GM21529 (cell line): ENCODE data around the gene HECTD4.
A peak's percentile ranks its signal among the peaks of the same experiment; 100 is the strongest.
"Not testable (repeated sequence)": the region's sequence is repeated elsewhere in the genome, so short reads cannot be mapped to it uniquely, and the experiment has no call there.

Experiments
- ATAC-seq: cut with Tn5 transposase; IDR thresholded peaks from one replicate; pipeline ENCODE4 v1.9.1; 2021; ENCODE audit not compliant: unreplicated experiment

Gene HECTD4

DNA sequence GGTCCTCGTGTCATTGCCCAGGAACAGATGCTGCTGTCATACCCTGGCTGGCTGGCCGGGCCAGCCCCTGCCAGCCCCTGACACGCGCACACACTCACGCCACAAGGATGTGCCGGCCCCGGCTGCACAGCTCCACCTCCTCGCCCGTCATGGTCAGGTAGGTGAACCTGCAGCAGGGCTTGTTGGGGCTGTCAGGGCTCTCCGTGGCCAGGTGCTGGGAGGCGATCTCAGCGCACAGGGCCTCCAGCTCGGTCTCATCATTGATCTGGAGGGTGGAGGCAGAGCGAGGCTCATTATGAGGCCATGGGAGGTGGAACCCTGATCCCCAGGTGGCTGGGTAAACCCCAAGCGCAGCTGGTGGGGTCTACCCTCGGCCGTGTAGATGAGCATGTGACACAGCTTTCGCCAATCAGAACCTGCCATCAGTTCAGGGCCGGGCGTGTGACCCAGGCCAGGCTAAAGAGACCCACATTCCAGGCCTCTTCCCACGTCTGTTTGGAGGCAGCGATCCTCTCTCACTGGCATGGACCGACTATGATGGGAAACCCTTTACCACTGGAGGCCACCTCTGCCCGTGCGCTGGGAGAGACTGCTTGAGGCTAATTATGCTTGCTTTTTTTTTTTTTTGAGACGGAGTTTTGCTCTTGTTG lies 218.1 kb downstream of the HECTD4 start:
- ATAC-seq = no peak

DNA sequence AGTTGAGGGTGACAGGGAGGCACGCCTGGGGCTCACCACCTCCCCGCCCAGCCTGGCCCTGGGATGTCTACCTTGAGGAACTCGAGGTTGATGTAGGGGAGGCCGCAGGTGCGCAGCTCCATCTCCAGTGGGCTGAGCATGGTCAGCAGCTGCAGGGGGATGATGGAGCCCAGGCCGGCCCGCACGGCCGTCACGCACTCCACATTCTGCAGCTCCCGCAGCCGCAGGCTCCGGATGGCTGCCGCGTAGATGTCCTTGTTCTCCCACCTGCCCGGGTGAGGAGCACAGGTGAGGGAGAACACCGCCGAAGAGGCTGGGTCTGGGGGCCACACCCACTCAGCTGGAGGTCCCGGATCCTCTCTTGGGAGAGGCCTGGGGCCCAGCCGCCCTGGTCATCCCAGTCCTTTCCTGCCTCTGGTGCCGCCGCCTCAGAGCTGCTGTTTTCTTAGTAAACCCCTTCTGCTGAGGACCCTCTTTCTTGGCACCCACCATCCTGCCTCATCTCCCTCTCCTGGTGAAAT lies 218.7 kb downstream of the HECTD4 start:
- no peak for ATAC-seq

DNA sequence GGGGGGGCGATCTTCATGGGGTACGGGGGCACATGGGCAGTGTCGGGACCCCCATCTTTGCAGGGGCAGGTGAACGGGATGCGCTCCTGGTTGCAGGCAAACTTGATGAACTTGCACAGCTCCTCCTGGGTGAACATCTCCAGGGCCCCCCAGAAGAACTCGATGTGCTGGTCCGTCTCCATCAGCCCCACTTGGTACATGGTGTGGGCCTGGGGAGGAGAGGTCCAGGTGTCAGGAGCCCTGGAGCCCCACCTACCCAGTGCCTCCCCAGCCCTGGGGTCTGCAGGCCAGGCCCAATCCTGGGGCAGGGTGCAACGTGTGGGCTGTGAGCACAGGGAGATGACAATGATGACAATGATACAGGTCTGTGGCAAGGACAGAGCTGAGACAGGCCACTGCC lies 219.2 kb downstream of the HECTD4 start:
- no peak for ATAC-seq

DNA sequence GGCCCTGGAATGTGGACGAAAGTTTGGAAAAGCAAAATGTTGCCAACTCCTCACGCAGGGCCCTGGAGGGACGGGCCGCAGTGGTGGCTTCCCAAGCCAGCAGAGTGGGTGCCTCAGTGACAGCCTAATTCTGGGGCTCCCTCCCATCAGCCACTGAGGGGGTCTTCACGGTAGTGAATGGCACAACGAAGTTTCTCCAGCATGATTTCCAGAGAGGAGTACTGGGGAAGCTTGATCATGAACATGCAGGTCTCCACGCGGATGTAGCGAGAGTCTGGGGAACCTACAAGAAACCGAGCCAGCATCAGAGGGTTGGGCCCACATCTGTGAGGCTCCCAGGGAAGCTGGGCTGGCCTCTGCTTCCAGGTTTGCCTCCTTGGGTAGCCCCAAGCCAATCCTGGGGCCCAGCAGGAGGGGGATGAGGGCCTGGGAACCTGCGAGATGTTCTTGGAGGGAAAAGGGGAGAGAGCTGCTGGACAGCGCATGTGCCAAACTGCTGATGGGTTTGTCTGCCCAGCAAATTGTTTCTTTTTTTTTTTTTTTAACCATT lies 219.9 kb downstream of the HECTD4 start:
- ATAC-seq = no peak

DNA sequence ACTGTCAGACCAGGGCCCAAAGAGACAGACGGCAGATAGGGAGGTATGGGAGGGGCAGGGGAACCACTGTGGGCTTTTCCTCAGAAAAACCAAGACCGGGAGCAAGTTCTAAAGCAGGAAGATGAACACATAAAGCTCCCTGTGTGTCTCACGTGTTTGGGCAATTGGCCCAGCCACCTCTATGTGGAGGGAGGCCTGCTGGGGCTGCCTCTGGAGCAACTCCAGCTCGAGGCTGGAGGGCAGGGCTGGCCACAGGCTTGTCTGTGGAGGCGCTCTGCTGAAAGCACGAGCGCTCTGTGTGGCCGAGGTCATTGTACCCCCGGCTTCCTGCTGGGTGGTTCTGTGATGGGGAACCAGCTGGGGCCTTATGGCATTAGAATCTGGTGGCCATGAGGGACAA lies 220.5 kb downstream of the HECTD4 start:
- no peak for ATAC-seq

DNA sequence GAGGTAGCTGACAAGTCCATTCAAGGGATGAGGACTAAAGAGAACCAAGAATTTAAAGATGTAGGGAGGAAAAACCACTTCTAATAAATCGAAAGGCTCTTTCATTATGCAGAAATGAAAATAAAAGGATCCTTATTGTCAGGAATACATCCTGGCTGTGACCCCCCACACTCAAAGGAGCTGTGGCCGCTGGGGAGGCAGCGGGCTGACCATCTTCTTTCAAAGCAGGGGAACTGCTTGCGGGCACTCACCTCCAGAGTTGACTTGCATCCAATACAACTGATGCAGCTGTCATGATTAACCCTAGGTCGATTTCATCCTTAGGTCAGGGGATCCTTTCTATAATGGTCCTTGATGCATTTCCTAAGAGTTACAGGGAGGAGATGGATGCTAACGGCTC lies 221.6 kb downstream of the HECTD4 start:
- ATAC-seq = no peak

DNA sequence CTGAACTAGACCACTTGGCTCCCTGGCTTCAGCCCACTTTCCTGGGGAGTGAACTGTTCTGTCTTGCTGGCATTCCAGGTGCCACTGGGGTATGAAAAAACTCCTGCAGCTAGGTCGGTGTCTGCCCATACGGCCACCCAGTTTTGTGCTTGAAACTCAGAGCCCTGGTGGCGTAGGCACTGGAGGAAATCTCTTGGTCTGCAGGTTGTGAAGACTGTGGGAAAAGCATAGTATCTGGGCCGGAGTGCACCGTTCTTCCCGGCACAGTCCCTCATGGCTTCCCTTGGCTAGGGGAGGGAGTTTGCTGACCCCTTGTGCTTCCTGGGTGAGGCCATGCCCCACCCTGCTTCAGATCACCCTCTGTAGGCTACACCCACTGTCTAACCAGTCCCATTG lies 223.1 kb downstream of the HECTD4 start:
- no peak for ATAC-seq

DNA sequence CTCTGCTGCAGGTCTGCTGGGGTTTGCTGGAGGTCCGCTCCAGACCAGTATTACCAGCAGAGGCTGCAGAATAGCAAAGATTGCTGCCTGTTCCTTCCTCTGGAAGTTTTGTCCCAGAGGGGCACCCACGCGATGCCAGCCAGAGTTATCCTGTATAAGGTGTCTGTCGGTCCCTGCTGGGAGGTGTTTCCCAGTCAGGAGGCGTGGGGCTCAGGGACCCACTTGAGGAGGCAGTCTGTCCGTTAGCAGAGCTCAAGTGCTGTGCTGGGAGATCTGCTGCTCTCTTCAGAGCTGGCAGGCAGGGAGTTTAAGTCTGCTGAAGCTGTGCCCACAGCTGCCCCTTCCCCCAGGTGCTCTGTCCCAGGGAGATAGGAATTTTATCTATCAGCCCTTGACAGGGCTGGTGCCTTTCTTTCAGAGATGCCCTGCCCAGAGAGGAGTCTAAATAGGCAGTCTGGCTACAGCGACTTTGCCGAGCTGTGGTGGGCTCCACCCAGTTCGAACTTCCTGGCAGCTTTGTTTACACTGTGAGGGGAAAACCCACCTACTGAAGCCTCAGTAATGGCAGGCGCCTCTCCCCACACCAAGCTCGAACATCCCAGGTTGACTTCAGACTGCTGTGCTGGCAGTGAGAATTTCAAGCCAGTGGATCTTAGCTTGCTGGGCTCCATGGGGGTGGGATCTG lies 223.6 kb downstream of the HECTD4 start:
- not testable (repeated sequence) for ATAC-seq

DNA sequence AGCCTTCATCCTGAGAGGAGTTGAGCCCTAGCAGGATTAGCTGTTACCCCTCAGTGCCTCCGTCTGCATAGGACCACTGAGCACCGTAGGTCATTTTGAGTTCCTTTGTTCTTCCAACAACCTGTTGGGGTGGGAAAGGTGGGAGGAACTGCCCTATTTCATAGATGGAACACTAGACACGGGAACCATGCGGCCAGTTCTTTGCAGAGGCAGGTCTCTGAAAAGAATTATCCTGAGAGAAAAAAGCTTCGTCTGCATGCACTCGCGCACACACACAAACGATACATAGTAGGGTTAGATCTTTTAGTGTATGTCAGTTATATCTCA lies 228.4 kb downstream of the HECTD4 start:
- no peak for ATAC-seq

DNA sequence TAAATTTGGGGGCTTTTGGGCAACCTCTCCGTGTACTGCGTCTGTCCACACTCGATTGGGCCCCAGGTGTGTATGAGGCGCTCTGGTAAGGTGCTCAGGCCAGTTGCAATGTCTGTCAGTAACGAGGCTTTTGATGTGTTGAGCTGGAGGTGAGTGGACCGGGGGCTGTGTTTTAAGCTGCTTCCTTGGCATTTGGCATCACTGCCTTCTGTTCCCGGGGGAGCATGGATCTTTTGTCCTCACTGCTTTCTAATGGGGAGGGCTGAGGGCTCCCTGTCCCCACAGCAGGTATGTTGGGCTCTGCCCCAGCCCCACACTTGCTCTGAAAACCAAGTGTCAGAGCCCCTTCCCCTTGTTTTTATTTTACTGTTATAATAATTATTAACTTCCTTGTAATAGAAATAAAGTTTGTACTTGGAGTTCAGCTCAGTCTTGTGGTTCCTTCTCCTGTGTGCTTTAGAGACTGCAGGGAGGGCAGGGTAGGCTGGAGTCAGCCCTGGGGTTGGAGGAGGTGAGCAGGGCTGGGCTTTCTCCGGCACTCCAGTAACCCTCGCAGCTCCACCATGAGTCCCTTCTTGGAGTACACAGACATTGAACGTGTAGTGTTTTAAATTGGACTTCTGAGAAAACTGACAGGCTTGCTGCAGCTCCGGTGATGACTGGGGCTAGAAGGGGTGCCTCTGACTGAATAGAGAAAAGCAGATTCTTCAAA lies 228.9 kb downstream of the HECTD4 start:
- ATAC-seq = no peak

DNA sequence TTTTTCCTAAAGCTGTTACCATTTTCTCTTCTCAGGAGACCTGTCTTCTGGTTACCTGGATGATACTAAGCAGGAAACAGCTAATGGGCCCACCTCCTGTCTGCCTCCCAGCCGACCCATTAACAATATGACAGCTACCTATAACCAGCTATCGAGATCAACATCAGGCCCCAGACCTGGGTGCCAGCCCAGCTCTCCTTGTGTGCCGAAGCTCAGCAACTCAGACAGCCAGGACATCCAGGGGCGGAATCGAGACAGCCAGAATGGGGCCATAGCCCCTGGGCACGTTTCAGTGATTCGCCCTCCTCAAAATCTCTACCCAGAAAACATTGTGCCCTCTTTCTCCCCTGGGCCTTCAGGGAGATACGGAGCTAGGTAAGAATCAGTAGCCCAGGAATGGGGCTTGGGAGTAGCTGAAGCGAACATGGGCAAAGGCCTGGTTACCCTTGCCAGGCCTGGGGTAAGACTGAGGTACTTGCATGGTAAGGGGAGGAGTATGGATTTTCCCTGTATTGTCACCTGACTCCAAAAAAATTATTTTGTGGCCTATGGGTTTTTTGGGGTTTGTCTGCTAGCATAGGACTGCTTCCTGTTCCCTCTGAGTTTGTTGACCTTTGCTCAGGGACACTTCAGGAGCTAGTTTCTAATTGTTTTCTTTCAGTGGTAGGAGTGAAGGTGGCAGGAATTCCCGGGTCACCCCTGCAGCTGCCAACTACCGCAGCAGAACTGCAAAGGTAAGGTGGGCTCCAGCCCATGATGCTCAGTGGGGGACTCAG lies 230.3 kb downstream of the HECTD4 start:
- no peak for ATAC-seq

DNA sequence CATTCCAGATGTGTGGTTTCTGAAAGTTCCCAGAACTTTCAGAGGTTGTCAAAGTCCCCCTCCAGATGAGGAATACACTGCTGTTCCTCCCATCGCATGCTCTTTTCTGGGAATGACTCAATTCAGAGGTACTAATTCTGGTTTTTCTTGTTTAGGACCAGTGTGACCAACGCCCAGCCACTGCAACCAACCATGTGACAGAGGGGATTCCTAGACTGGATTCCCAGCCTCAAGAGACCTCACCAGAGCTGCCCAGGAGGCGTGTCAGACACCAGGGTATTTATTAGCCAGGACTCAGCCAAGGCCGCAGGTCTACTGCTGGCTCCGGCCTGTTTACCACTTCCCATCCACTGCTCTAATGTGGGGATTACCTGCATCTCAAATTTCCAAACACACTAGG lies 232.6 kb downstream of the HECTD4 start:
- no peak for ATAC-seq

DNA sequence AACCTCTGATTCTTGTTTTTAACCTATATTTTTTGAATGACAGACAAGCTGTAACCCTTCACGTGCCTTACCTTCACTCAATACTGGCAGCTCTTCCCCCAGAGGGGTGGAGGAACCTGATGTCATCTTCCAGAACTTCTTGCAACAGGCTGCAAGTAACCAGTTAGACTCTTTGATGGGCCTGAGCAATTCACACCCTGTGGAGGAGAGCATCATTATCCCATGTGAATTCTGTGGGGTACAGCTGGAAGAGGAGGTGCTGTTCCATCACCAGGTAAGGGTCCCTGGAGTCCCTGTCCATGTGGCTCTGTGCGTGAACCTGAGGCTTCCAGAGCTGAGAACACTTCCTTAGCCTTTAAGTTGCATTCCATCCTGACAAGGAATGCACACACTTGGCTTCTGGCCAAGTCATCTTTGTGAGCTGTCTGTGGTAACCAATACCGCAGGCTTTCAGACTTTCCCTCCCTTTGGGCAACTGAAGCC lies 234.2 kb downstream of the HECTD4 start:
- ATAC-seq = no peak

DNA sequence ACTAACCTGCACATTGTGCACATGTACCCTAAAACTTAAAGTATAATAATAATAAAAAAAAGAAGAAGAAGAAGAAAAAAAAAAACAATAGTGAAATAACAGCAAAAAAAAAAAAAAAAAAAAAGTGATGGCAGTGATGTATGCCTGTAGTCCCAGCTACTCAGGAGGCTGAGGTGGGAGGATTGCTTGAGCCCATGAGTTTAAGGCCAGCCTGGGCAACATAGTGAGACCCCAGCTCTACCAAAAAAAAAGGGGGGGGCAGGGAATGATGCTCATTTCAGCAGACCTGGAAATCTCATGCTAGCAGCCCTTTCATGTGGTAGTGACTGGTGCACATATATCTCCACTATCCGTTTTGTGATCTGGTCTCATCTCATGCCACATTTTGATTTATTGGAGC lies 236.1 kb downstream of the HECTD4 start:
- ATAC-seq = no peak

DNA sequence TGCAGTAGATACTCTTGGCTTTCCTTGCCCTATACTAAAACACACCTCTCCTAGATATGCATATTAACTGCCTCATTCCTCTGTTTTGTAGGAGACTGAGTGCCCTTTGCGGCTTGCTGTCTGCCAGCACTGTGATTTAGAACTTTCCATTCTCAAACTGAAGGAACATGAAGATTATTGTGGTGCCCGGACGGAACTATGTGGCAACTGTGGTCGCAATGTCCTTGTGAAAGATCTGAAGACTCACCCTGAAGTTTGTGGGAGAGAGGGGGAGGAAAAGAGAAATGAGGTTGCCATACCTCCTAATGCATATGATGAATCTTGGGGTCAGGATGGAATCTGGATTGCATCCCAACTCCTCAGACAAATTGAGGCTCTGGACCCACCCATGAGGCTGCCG lies 241.5 kb downstream of the HECTD4 start:
- no peak for ATAC-seq

DNA sequence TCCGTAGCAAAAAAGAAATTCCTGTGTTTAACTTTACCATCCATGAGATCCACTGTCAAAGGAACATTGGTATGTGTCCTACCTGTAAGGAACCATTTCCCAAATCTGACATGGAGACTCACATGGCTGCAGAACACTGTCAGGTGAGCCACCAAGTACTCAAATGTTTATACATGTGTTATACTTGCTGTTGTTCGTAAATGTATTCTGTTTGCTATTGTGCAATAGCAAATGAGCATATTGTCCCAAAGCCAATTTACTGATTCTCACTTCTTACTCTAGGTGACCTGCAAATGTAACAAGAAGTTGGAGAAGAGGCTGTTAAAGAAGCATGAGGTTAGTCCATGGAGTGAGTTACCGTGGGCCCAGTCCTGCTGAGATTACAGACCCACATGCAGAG lies 247.5 kb downstream of the HECTD4 start:
- ATAC-seq = no peak

DNA sequence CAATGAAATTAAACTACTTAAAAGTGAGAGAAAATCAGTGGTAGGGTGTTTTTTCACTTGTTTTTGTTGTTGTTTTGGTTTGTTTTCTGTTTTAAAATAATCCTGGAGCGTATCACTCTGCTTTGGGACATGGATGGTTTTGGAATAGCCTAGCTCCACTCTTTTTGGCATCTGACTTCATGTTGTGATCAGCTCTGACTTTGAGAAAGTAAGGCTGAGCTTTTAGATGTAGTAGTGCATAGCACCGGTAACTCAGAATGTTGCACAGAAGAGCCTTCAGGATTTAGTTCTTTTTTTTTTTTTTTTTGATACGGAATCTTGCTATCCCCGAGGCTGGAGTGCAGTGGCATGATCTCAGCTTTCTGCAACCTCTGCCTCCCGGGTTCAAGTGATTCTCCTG lies 248.8 kb downstream of the HECTD4 start:
- ATAC-seq = no peak

DNA sequence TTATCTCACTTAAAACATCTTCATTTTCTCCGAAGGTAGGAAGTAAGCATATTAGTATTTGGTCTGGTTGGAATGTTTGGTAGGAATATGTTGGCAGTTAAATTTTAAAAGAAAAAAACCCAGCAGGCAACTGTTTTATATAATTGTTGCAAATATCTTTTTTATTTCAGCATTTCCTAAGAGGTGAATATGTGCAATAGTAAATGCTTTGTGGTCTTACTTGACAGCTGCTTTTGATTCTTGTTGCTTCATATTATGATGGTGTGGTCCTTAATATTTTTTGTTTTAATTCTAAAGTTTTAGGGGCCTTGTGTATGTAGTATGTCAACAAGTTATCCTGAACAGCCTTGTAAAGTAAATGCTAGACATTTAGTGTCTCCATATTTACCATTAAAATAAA lies 250.5 kb downstream of the HECTD4 start:
- no peak for ATAC-seq

DNA sequence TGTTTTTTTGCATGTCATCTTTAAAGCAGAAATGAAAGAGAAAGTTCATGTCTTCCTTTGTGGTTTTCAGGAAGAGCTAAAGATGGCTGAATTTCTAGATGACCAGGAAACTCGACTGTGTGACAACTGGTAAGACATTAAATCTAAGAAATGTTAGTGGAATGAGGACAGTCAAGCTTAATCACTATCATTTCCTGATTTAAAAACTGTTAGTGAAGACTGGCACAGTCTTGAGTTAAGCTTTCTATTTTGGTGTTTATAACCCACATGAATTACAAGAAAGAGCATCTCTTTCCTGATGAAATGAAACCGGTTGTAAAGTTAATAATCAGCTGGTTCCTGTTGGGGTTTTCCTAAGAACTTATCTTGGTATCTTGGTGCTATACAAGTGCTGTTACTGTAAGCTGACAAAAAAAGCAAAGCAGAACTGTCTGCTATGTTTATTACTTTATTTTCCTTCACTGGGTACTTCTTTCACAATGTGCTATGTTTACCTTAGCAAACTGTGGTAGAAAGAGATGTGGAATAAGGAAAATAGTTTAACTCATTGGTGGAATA lies 251.7 kb downstream of the HECTD4 start:
- ATAC-seq = peak; percentile 56

DNA sequence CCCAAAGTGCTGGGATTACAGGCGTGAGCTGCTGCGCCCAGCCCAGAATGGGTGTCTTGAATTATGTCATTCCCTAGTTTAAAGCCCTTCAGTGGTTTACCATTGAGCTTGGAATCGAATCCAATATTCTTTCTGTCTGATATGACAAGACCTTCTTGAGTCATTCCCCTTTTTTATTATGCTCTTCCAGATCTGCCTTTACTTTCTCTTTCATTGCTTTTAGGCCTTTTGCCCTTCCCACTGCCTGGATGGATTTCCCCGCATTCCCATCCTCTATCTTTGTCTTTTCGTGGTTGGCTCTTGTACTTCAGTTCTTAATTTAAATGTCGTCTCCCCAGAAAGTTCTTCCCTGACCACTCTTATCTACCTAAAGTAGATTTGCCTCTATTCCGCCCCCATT lies 255.3 kb downstream of the HECTD4 start:
- ATAC-seq = no peak

DNA sequence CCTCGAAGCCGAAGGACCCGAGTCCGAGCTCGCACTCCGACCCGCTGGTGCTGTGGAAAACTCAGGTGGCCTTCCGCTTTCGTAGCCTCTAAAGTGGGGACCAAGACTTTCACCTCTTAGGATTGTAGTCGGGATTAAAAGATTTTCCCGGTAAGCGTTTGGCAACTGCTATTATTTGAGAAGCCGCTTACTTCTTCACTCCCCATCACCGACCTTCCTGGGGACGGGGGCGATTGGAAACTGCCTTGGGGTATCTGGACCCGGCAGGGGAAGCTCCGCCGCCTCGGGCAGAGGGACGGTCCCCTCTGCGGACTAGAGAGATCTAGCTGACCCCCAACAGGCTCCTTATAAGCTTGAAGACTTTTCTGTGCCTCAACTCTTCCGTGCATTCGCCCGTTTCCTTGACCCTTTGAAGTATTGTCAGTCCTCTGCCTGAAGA lies 256.2 kb downstream of the HECTD4 start:
- ATAC-seq = no peak
